ENCODE data around the gene MLLT10. TPM values are rescaled to one million over a fixed set of nuclear protein-coding genes. Genes with fewer than 3 reads are reported as not detected.

MLLT10 gene
- total RNA-seq, 6 donors from 2014 or later, result 40.1 to 63.9 (median 53.9) TPM

DNA sequence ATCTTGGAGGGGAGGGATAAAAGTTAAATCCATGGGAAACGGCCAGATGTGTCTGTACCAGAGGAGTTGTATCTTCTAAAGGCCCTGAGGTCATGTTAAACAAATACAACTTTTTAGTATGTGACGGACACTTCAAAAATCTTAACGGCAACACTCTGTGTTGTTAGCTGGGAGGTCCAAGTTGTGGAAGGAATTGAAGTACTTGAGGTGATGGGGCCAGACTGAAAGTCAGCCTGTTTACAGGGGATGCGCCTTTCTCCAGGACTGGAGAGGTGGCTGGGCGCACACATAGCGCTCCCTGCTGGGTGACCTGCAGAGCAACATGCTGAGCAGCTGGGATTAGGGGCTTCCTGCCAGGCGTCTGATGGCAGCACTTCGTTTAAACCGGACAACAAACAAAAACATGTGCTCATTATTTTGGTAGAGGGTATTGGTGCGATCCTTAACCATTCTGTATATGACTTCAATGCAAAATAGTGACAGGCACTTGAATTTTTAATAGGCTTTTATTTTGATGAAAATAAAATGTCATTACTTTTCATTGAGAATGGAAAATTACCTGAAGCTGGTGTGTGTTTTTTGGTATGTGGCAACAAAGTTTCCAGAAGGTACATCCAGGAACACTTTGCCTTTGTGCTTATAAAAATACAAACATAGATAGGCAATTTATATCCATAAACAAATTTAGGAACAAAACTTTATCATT lies 198.2 kb downstream of the MLLT10 start:
- peaks cover 6 to 12% (median 9%) of the 10 kb centered on the region in 4 donors for H3K4me1 ChIP-seq
- H3K9me3 ChIP-seq, result no peaks in the 10 kb centered on the region
- H3K27me3 ChIP-seq, result no peaks in the 10 kb centered on the region
- no peak overlapping the region for H3K4me3 ChIP-seq
- ATAC-seq (ENCODE audit: low FRiP score in 2 of 2) (peak; percentile 69 to 86), DNase-seq (peak in 1 of 2 donors; percentile 49)
- H3K27ac ChIP-seq, result no peak overlapping the region
- TF ChIP-seq, protein P1, sequence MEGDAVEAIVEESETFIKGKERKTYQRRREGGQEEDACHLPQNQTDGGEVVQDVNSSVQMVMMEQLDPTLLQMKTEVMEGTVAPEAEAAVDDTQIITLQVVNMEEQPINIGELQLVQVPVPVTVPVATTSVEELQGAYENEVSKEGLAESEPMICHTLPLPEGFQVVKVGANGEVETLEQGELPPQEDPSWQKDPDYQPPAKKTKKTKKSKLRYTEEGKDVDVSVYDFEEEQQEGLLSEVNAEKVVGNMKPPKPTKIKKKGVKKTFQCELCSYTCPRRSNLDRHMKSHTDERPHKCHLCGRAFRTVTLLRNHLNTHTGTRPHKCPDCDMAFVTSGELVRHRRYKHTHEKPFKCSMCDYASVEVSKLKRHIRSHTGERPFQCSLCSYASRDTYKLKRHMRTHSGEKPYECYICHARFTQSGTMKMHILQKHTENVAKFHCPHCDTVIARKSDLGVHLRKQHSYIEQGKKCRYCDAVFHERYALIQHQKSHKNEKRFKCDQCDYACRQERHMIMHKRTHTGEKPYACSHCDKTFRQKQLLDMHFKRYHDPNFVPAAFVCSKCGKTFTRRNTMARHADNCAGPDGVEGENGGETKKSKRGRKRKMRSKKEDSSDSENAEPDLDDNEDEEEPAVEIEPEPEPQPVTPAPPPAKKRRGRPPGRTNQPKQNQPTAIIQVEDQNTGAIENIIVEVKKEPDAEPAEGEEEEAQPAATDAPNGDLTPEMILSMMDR (IDR thresholded peaks at IDR 0.05), result peak in 5 of 6 experiments; percentile 54 to 64 (median 63)
- no peak for TF ChIP-seq POLR2AphosphoS5 (IDR thresholded peaks at IDR 0.05)
- no peak for TF ChIP-seq EP300 (IDR thresholded peaks at IDR 0.05)
- TF ChIP-seq POLR2A (IDR thresholded peaks at IDR 0.05), result no peak
- peaks cover 6 to 47% (median 22%) of the 10 kb centered on the region in 4 donors for H3K36me3 ChIP-seq
- 56 to 57% methylated on average over 10 of the region's 10 CpGs for WGBS, 2 donors

DNA sequence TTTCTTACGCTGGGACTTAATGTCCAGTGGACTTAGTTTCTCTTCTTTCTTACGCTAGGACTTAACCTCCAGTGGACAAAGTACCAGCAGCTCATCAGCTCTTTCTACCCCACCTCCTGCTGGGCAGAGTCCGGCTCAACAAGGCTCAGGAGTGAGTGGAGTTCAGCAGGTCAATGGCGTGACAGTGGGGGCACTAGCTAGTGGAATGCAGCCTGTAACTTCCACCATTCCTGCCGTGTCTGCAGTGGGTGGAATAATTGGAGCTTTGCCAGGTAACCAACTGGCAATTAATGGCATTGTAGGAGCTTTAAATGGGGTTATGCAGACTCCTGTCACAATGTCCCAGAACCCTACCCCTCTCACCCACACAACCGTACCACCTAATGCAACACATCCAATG lies 199.7 kb downstream of the MLLT10 start:
- Histone ChIP-seq H3K9me3 (no peaks in the 10 kb centered on the region), H3K27ac (no peak overlapping the region), H3K4me1 (no peaks in the 10 kb centered on the region), H3K27me3 (no peaks in the 10 kb centered on the region), H3K36me3 (peaks cover 6 to 56% (median 28%) of the 10 kb centered on the region in 4 donors), H3K4me3 (no peak overlapping the region)
- WGBS, 2 donors, result 74 to 79% methylated on average over 6 of the region's 6 CpGs
- TF ChIP-seq EP300 (IDR thresholded peaks at IDR 0.05) (no peak), POLR2AphosphoS5 (IDR thresholded peaks at IDR 0.05) (no peak), POLR2A (IDR thresholded peaks at IDR 0.05) (no peak)
- TF ChIP-seq, protein P1 (IDR thresholded peaks at IDR 0.05), result no peak
- DNase-seq (no peak), ATAC-seq (ENCODE audit: low FRiP score in 2 of 2) (no peak)

DNA sequence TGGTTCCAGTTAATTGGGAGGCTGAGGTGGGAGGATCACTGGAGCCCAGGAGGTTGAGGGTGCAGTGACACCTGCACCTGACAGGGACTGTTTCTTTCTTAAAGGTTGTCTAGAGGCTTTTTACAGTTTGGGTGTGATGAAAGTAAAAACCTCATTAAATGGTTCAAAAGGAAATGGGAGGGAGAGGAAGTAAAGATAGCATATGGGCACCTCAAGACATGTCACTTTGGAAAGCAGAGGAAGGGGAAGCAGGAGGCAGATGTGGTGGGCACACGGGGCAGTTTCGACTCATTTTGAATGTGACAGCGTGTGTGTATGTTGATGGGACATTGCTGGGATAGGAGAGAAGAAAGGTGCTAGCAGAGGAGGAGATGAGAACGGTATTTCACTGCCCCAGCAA lies 203.1 kb downstream of the MLLT10 start:
- H3K36me3 ChIP-seq, result peaks cover 10 to 74% (median 36%) of the 10 kb centered on the region in 4 donors
- no peak overlapping the region for H3K4me3 ChIP-seq
- WGBS, 2 donors, result 53 to 81% methylated on average over 4 of the region's 4 CpGs
- no peaks in the 10 kb centered on the region for H3K4me1 ChIP-seq
- no peaks in the 10 kb centered on the region for H3K9me3 ChIP-seq
- TF ChIP-seq EP300 (IDR thresholded peaks at IDR 0.05) (no peak), POLR2A (IDR thresholded peaks at IDR 0.05) (no peak), POLR2AphosphoS5 (IDR thresholded peaks at IDR 0.05) (no peak)
- TF ChIP-seq, protein P1 (IDR thresholded peaks at IDR 0.05), result no peak
- DNase-seq (no peak), ATAC-seq (ENCODE audit: low FRiP score in 2 of 2) (no peak)
- no peak overlapping the region for H3K27ac ChIP-seq
- no peaks in the 10 kb centered on the region for H3K27me3 ChIP-seq

DNA sequence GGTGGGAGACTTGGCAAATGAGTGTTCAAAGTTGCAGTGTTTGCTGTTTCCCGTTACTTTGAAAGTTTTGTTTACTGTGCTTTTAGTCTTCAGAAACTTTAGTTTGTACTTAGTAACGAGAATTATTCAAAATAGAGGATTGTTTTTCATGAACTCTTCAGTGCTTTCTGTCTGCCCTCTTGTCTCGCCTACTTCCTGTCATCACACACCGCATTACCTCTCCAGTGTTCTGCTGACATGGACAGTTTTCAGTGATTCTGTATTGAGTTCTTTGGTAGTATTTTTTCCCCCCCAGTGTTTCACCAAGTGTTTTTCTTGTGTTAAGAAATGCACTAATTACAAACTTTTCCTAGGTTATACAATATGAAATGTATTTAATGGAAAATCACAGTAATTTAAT lies 207.0 kb downstream of the MLLT10 start:
- Histone ChIP-seq H3K27me3 (no peaks in the 10 kb centered on the region), H3K27ac (no peak overlapping the region), H3K4me3 (no peak overlapping the region), H3K4me1 (no peaks in the 10 kb centered on the region), H3K9me3 (no peaks in the 10 kb centered on the region), H3K36me3 (peaks cover 4 to 78% (median 37%) of the 10 kb centered on the region in 4 donors)
- DNase-seq, result no peak
- TF ChIP-seq POLR2A (IDR thresholded peaks at IDR 0.05) (no peak), EP300 (IDR thresholded peaks at IDR 0.05) (no peak), POLR2AphosphoS5 (IDR thresholded peaks at IDR 0.05) (no peak)
- TF ChIP-seq, protein P1 (IDR thresholded peaks at IDR 0.05), result no peak
- 72 to 76% methylated on average over 4 of the region's 4 CpGs for WGBS, 2 donors
- no peak for ATAC-seq (ENCODE audit: low FRiP score in 2 of 2)
